Colonic mucosa (tissue), 4 donors: Measurements from ENCODE around the gene KCNA3. TPM values are rescaled to one million over a fixed set of nuclear protein-coding genes. Genes with fewer than 3 reads are reported as not detected.
"Not testable (repeated sequence)": the region's sequence is repeated elsewhere in the genome, so short reads cannot be mapped to it uniquely, and the experiment has no call there.

Experiments used
- DNase-seq: peaks from one replicate; pipeline ENCODE4 v3.0.0-alpha.2; 2020
- H3K27ac ChIP-seq: fragments of 200-600 bp; one replicate; pipeline ENCODE4 v1.8.0; 2021
- H3K27me3 ChIP-seq: fragments of 200-600 bp; one replicate; pipeline ENCODE4 v1.8.0; 2021
- H3K36me3 ChIP-seq: fragments of 200-600 bp; one replicate; pipeline ENCODE4 v1.8.0; 2021
- H3K4me1 ChIP-seq: fragments of 200-600 bp; one replicate; pipeline ENCODE4 v1.8.0; 2021; ENCODE audit warnings: mild to moderate bottlenecking
- H3K4me3 ChIP-seq: fragments of 200-600 bp; one replicate; pipeline ENCODE4 v1.8.0; 2021
- H3K9ac ChIP-seq, 2 donors: one replicate each; pipeline ENCODE4 v1.7.0; 2013; ENCODE audit warnings: control low read depth in 2 of 2, low read depth in 2 of 2, low read length in 2 of 2
- H3K9me3 ChIP-seq: fragments of 200-600 bp; one replicate; pipeline ENCODE4 v1.8.0; 2021
- intact Hi-C: fragments of 100-400 bp; cut with DNase I; formaldehyde crosslinking; loops from one replicate; pipeline ENCODE4 v1.14.1; 2022
- total RNA-seq, 2 donors: library from RNA; stranded (reverse); fragmentation: NEBNext Ultra II Directional in 1 of 2; extraction: Animal tissue kit (Norgen Biotek cat#: 25700) in 1 of 2; gene quantifications; one replicate each; pipeline ENCODE4 v1.2.1, GENCODE V29; 2021
- TF ChIP-seq, protein P1 (sequence below): fragments of 200-600 bp; IDR thresholded peaks from one replicate; pipeline ENCODE4 v1.8.0; 2022; ENCODE audit warnings: antibody characterized with exemption, mild to moderate bottlenecking
- donor health status: healthy.
- donor health status: DM: no; HTN: no; CAD: no.
- donor health status: DM: no; HTN: no; CAD: no.

KCNA3 gene
- total RNA-seq, 2 donors from 2014 or later = 0.93 to 1.4 TPM

DNA sequence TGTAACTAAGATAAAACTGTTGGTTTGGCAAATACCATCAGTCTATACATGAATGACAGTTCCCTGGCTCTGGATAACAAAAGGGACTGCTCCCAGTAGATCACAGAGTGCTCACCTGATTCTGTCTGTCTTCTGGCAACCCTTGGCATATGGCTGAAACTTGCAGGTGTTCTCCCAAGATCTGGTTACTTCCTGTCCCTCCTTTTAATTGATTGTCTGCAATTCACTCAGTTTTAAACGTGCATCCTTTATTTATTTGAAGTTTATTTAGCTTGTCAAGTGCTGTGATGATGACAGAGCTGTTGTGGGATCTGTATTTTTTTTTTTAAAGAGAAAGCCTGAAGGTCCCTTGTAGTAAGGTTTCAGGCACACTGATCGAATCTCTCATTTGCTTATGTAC lies 3.4 kb downstream of the KCNA3 start:
- intact Hi-C loops = no loop called here

DNA sequence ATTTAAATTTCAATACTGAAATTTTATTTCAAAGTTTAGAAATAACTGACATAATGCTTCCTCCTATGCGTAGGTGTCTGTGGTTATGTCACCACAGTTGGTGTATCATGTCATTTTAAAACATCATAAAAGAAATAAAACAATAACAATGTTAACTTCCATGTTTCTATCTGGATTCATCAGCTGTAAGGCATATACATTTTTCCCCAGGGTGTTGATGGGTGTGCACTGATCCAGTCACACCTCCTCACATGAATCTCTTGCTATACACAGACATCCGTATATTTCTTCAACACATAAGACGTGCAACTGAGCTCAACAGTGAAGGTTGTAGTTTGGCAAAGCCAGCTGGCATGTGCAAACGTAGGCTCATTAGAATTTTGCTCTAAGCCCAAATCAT lies 6.2 kb downstream of the KCNA3 start:
- Histone ChIP-seq H3K36me3 (no peaks in the 10 kb centered on the region), H3K27me3 (peaks cover 2% of the 10 kb centered on the region), H3K9me3 (no peaks in the 10 kb centered on the region), H3K9ac (no peak overlapping the region), H3K4me3 (no peak overlapping the region), H3K27ac (no peak overlapping the region), H3K4me1 (no peaks in the 10 kb centered on the region)
- no peak for DNase-seq
- intact Hi-C loops = no loop called here
- TF ChIP-seq, protein P1, sequence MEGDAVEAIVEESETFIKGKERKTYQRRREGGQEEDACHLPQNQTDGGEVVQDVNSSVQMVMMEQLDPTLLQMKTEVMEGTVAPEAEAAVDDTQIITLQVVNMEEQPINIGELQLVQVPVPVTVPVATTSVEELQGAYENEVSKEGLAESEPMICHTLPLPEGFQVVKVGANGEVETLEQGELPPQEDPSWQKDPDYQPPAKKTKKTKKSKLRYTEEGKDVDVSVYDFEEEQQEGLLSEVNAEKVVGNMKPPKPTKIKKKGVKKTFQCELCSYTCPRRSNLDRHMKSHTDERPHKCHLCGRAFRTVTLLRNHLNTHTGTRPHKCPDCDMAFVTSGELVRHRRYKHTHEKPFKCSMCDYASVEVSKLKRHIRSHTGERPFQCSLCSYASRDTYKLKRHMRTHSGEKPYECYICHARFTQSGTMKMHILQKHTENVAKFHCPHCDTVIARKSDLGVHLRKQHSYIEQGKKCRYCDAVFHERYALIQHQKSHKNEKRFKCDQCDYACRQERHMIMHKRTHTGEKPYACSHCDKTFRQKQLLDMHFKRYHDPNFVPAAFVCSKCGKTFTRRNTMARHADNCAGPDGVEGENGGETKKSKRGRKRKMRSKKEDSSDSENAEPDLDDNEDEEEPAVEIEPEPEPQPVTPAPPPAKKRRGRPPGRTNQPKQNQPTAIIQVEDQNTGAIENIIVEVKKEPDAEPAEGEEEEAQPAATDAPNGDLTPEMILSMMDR = no peak

More for the DNA sequence above, 3.4 kb downstream of the KCNA3 start:
- Histone ChIP-seq H3K4me1 (no peaks in the 10 kb centered on the region), H3K9ac (no peak overlapping the region), H3K4me3 (no peak overlapping the region), H3K27me3 (peaks cover 29% of the 10 kb centered on the region), H3K9me3 (no peaks in the 10 kb centered on the region), H3K27ac (no peak overlapping the region), H3K36me3 (no peaks in the 10 kb centered on the region)
- DNase-seq = no peak
- TF ChIP-seq, protein P1 = no peak

DNA sequence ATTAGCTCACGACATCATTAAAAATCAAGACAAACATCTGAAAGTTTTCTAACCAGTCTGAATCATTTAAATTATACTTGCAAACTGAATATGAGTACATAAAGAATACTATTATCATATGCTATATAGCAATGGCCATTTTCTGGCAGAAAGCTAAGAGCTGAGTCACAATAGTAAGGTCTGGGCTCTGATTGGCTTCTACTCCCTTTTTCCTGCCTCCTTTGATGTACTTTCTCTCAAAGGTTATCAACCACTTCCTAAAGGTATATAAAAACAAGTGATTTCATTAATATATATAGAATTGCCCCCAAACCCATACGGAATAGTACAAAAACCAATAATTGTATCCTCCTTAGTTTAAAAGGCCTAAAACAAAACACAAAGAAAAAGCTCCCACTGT lies 7.0 kb downstream of the KCNA3 start:
- Histone ChIP-seq H3K27me3 (no peaks in the 10 kb centered on the region), H3K27ac (no peak overlapping the region), H3K9me3 (no peaks in the 10 kb centered on the region), H3K36me3 (no peaks in the 10 kb centered on the region), H3K4me1 (no peaks in the 10 kb centered on the region), H3K4me3 (no peak overlapping the region), H3K9ac (no peak overlapping the region)
- TF ChIP-seq, protein P1 = no peak
- intact Hi-C loops = no loop called here
- no peak for DNase-seq

DNA sequence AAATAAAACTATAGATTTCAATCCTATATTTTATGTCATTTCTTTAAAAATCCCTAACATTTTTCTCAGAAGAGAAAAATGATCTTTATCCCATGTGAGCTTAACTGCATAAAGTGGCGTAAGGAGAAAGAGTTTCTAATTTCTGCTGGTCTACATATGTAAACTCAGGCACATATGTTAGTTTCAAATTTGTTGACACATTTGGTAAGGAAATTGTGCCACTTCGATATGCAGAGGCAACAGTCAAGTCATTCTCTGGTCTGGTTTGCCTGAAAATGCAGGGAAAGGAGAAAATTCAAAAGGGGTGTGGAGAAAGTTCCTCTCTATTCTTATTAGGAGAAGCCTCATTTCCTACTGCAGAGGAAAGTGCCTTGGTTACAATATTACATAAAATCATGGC lies 11.5 kb downstream of the KCNA3 start:
- no peak overlapping the region for H3K27ac ChIP-seq
- TF ChIP-seq, protein P1 = no peak
- intact Hi-C loops = no loop called here
- H3K9ac ChIP-seq = no peak overlapping the region
- no peaks in the 10 kb centered on the region for H3K4me1 ChIP-seq
- H3K4me3 ChIP-seq = no peak overlapping the region
- no peaks in the 10 kb centered on the region for H3K36me3 ChIP-seq
- no peaks in the 10 kb centered on the region for H3K9me3 ChIP-seq
- H3K27me3 ChIP-seq = no peaks in the 10 kb centered on the region
- DNase-seq = no peak

DNA sequence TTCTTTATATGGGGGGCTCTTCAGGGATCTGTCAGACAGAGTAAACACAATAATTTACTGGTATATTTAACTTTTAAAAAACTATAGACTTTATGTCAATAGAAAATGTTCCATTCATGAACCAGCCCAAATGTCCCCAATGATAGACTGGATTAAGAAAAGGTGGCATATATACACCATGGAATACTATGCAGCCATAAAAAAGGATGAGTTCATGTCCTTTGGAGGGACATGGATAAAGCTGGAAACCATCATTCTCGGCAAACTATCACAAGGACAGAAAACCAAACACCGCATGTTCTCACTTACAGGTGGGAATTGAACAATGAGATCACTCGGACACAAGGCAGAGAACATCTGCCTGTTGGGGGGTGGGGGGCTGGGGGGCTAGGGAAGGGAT lies 15.2 kb downstream of the KCNA3 start:
- H3K9ac ChIP-seq, H3K27me3 ChIP-seq, intact Hi-C loops, H3K4me1 ChIP-seq, H3K4me3 ChIP-seq, H3K36me3 ChIP-seq, DNase-seq, H3K9me3 ChIP-seq, H3K27ac ChIP-seq: not testable (repeated sequence)

DNA sequence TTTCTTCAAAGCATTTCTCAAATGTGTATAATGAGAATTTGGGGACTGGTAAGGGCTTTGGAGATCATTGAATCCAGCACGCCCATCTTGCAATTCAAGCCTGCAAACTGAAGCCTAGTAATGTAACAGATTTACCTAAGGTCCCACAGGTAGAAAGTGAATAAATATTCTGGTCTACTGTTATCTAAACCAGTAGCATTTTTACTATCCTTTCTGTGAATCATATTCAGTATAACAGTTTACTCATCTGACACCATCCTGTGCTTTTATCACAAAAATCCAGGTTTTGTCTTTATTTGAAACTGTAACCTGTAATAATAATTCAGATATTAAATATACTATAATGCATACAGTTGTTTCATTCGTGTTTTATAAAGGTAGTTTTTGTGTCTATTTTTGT lies 17.4 kb downstream of the KCNA3 start:
- intact Hi-C loops = no loop called here
- H3K27ac ChIP-seq = no peak overlapping the region
- TF ChIP-seq, protein P1 = no peak
- no peaks in the 10 kb centered on the region for H3K27me3 ChIP-seq
- H3K4me1 ChIP-seq = no peaks in the 10 kb centered on the region
- no peak overlapping the region for H3K4me3 ChIP-seq
- H3K9ac ChIP-seq = no peak overlapping the region
- H3K36me3 ChIP-seq = no peaks in the 10 kb centered on the region
- DNase-seq = no peak
- no peaks in the 10 kb centered on the region for H3K9me3 ChIP-seq
